Stomach (tissue), 4 donors: ENCODE measurements around the gene BANF2.

Source experiments
- CTCF ChIP-seq, 7 experiments: fragments of 450-650 bp in 4 of 7; fragments of 200-600 bp in 3 of 7; sonication (generic) in 3 of 7; IDR thresholded peaks; one replicate each; pipeline ENCODE4 v1.5.1; 2016 to 2019; ENCODE audit warnings: antibody characterized with exemption in 7 of 7, control low read depth in 2 of 7, mild to moderate bottlenecking in 1 of 7
- EP300 ChIP-seq: sonication (generic); formaldehyde crosslinking; IDR thresholded peaks from one replicate; pipeline ENCODE4 v1.6.1; 2017; ENCODE audit warnings: antibody characterized with exemption
- POLR2A ChIP-seq, 4 donors: fragments of 450-650 bp; IDR thresholded peaks; one replicate each; pipeline ENCODE4 v1.6.1; 2016; ENCODE audit warnings: antibody characterized with exemption in 4 of 4, control low read depth in 2 of 4, mild to moderate bottlenecking in 1 of 4, moderate library complexity in 1 of 4

- TF ChIP-seq POLR2A (IDR thresholded peaks at IDR 0.05) (no peak), CTCF (IDR thresholded peaks at IDR 0.05) (no peak), EP300 (no peak)
Observed at GRCh38 chr20:17730071-17730470, 30.3 kb downstream of the BANF2 start.
